Uterus (tissue), 2 donors: ENCODE measurements around the gene CACNA2D1.

Experiments used
- POLR2A ChIP-seq, 2 donors: fragments of 450-650 bp; IDR thresholded peaks; one replicate each; pipeline ENCODE4 v1.6.1; 2016; ENCODE audit warnings: antibody characterized with exemption in 2 of 2, mild to moderate bottlenecking in 1 of 2, moderate library complexity in 1 of 2
- TF ChIP-seq, protein P1 (sequence below), 4 experiments: fragments of 200-600 bp in 2 of 4; fragments of 450-650 bp in 2 of 4; sonication (generic) in 2 of 4; IDR thresholded peaks; one replicate each; pipeline ENCODE4 v1.5.1; 2016 to 2019; ENCODE audit warnings: antibody characterized with exemption in 4 of 4, mild to moderate bottlenecking in 2 of 4, moderate library complexity in 1 of 4

DNA sequence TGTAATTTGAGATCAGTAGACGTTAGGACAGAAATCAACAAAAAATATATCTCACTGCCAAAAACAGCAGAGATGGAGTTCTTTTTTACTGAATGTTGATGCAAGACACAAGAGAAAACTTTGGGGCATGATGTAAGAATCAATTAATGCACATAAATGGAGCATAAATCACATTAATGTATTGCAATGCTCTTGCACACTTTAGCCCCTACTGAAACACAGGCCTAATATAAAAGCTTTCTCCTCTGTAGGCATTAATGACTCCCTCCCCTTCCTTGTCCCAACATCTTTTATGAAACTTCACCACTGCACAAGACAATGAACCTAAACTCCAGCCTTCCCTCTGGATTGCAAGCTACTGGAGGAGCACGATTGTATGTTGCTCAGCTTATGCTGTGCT lies 58.8 kb downstream of the CACNA2D1 start:
- TF ChIP-seq, protein P1, sequence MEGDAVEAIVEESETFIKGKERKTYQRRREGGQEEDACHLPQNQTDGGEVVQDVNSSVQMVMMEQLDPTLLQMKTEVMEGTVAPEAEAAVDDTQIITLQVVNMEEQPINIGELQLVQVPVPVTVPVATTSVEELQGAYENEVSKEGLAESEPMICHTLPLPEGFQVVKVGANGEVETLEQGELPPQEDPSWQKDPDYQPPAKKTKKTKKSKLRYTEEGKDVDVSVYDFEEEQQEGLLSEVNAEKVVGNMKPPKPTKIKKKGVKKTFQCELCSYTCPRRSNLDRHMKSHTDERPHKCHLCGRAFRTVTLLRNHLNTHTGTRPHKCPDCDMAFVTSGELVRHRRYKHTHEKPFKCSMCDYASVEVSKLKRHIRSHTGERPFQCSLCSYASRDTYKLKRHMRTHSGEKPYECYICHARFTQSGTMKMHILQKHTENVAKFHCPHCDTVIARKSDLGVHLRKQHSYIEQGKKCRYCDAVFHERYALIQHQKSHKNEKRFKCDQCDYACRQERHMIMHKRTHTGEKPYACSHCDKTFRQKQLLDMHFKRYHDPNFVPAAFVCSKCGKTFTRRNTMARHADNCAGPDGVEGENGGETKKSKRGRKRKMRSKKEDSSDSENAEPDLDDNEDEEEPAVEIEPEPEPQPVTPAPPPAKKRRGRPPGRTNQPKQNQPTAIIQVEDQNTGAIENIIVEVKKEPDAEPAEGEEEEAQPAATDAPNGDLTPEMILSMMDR (IDR thresholded peaks at IDR 0.05), result no peak
- no peak for TF ChIP-seq POLR2A (IDR thresholded peaks at IDR 0.05)
